SK-N-SH (cell line): ENCODE data around the gene ZC3H7A. TPM values are rescaled to one million over a fixed set of nuclear protein-coding genes. Genes with fewer than 3 reads are reported as not detected.

Experiments
- CTCF ChIA-PET: fragments of 300-600, 350-600 bp; formaldehyde crosslinking; extraction: SDS; loops from one replicate; lab custom pipeline; 2021; lab: Yijun Ruan, JAX
- POLR2A ChIA-PET: fragments of 350-600 bp; sonication (Branson Sonifier 250); formaldehyde crosslinking; extraction: SDS; loops from one replicate; lab custom pipeline; 2020; ENCODE audit warnings: antibody characterized with exemption, inconsistent platforms; lab: Yijun Ruan, JAX
- DNase-seq: peaks from one replicate; pipeline ENCODE4 v3.0.0; 2012
- H2AFZ ChIP-seq: fragments of 200-600 bp; sonication (generic); 2 replicates; pipeline ENCODE4 v1.8.1; 2016; ENCODE audit warnings: antibody characterized with exemption, mild to moderate bottlenecking, low read depth
- H3F3A ChIP-seq: fragments of 200-600 bp; sonication (generic); replicated peaks from 2 replicates; pipeline ENCODE3; 2016; ENCODE audit warnings: antibody characterized with exemption, mild to moderate bottlenecking; ENCODE audit not compliant: insufficient read depth
- H3K27ac ChIP-seq, 2 experiments: fragments of 200-500 bp in 1 of 2; fragments of 200-600 bp in 1 of 2; sonication (Bioruptor generic) in 1 of 2; sonication (generic), shearing (Covaris generic) in 1 of 2; 2 replicates each; pipeline versions ENCODE4 v1.5.1 to v1.6.1; 2014 to 2016; ENCODE audit warnings: low read depth in 2 of 2, inconsistent platforms in 1 of 2, low read length in 1 of 2, mild to moderate bottlenecking in 1 of 2, mixed read lengths in 1 of 2
- H3K27me3 ChIP-seq: fragments of 200-600 bp; sonication (generic), shearing (Covaris generic); 2 replicates; pipeline ENCODE4 v1.6.1; 2016; ENCODE audit warnings: mixed run types; ENCODE audit not compliant: insufficient read depth
- H3K36me3 ChIP-seq, 2 experiments: fragments of 200-500 bp in 1 of 2; fragments of 200-600 bp in 1 of 2; sonication (Bioruptor generic) in 1 of 2; sonication (generic) in 1 of 2; replicated peaks in 1 of 2; 2 replicates each; pipeline versions ENCODE3 to v1.5.1; 2014 to 2016; ENCODE audit warnings: low read length in 1 of 2, mild to moderate bottlenecking in 1 of 2; ENCODE audit not compliant: insufficient read depth in 2 of 2, control insufficient read depth in 1 of 2
- H3K4me1 ChIP-seq, 2 experiments: fragments of 200-500 bp in 1 of 2; fragments of 200-600 bp in 1 of 2; sonication (Bioruptor generic) in 1 of 2; sonication (generic), shearing (Covaris generic) in 1 of 2; 2 replicates each; pipeline versions ENCODE4 v1.5.1 to v1.6.1; 2014 to 2016; ENCODE audit warnings: low read depth in 1 of 2, low read length in 1 of 2, mixed run types in 1 of 2; ENCODE audit not compliant: insufficient read depth in 2 of 2, control insufficient read depth in 1 of 2
- H3K4me2 ChIP-seq: fragments of 200-600 bp; sonication (generic), shearing (Covaris generic); 2 replicates; pipeline ENCODE4 v1.6.1; 2017; ENCODE audit warnings: mixed run types
- H3K4me3 ChIP-seq, 2 experiments: fragments of 200-500 bp in 1 of 2; fragments of 200-600 bp in 1 of 2; sonication (Bioruptor generic) in 1 of 2; sonication (generic), shearing (Covaris generic) in 1 of 2; 2 replicates each; pipeline versions ENCODE4 v1.5.1 to v1.8.1; 2014 to 2016; ENCODE audit warnings: low read depth in 2 of 2, inconsistent platforms in 1 of 2, low read length in 1 of 2, mild to moderate bottlenecking in 1 of 2, mixed read lengths in 1 of 2, moderate library complexity in 1 of 2
- H3K79me2 ChIP-seq: fragments of 200-600 bp; sonication (generic); 2 replicates; pipeline ENCODE4 v1.8.1; 2017; ENCODE audit warnings: mild to moderate bottlenecking; ENCODE audit not compliant: insufficient read depth
- H3K9ac ChIP-seq: fragments of 200-600 bp; sonication (generic); 2 replicates; pipeline ENCODE4 v1.6.1; 2017; ENCODE audit warnings: mixed run types
- H3K9me2 ChIP-seq: fragments of 200-600 bp; sonication (generic); 2 replicates; pipeline ENCODE4 v1.6.1; 2017; ENCODE audit warnings: mixed run types
- H3K9me3 ChIP-seq: fragments of 200-600 bp; sonication (generic); 2 replicates; pipeline ENCODE4 v1.6.1; 2017; ENCODE audit warnings: mixed run types, mild to moderate bottlenecking, moderate library complexity
- H4K20me1 ChIP-seq: fragments of 200-600 bp; sonication (generic); 2 replicates; pipeline ENCODE4 v1.6.1; 2017; ENCODE audit warnings: mild to moderate bottlenecking, mixed run types; ENCODE audit not compliant: insufficient read depth
- ELF1 ChIP-seq: IDR thresholded peaks from 2 replicates; pipeline ENCODE4 v1.4.0; 2012
- FOXM1 ChIP-seq: IDR thresholded peaks from 2 replicates; pipeline ENCODE4 v1.4.0; 2012; ENCODE audit warnings: low read depth, mild to moderate bottlenecking
- GABPA ChIP-seq: IDR thresholded peaks from 2 replicates; pipeline ENCODE4 v1.4.0; 2012; ENCODE audit warnings: low read depth, mild to moderate bottlenecking
- JUND ChIP-seq: IDR thresholded peaks from 2 replicates; pipeline ENCODE4 v1.4.0; 2012
- MEF2A ChIP-seq: IDR thresholded peaks from 2 replicates; pipeline ENCODE4 v1.4.0; 2012; ENCODE audit warnings: low read depth, borderline replicate concordance
- MXI1 ChIP-seq: IDR thresholded peaks from 2 replicates; pipeline ENCODE4 v1.6.1; 2012; ENCODE audit warnings: mild to moderate bottlenecking, low read depth, low read length, improper control_type of control experiment
- NFIC ChIP-seq: IDR thresholded peaks from 2 replicates; pipeline ENCODE4 v1.4.0; 2012; ENCODE audit warnings: borderline replicate concordance
- RAD21 ChIP-seq: IDR thresholded peaks from 2 replicates; pipeline ENCODE4 v1.6.1; 2012; ENCODE audit warnings: mild to moderate bottlenecking, low read length
- RCOR1 ChIP-seq: fragments of 150-350 bp; IDR thresholded peaks from 2 replicates; pipeline ENCODE4 v1.6.1; 2017; ENCODE audit warnings: antibody characterized with exemption, low read length
- RXRA ChIP-seq: IDR thresholded peaks from 2 replicates; pipeline ENCODE4 v1.4.0; 2012; ENCODE audit warnings: low read depth, mild to moderate bottlenecking, borderline replicate concordance
- SIN3A ChIP-seq: IDR thresholded peaks from 2 replicates; pipeline ENCODE4 v1.6.1; 2012; ENCODE audit warnings: low read depth, mild to moderate bottlenecking, low read length, moderate library complexity, borderline replicate concordance
- SMC3 ChIP-seq: IDR thresholded peaks from 2 replicates; pipeline ENCODE4 v1.6.1; 2012; ENCODE audit warnings: low read depth, low read length, improper control_type of control experiment
- TEAD4 ChIP-seq: IDR thresholded peaks from 2 replicates; pipeline ENCODE4 v1.4.0; 2012; ENCODE audit warnings: mild to moderate bottlenecking, borderline replicate concordance; ENCODE audit not compliant: insufficient read depth
- WGBS: methylation state at CpG from one replicate; pipeline ENCODE4 v1.1.6; 2017; ENCODE audit warnings: low lambda C conversion rate; 5-methylcytosine and 5-hydroxymethylcytosine counted together
- polyA plus RNA-seq, 3 experiments: library from polyadenylated mRNA; depleted of rRNA; stranded (reverse); fragments of >200 nt; gene quantifications; 2 replicates each; pipeline ENCODE4 v1.2.3, GENCODE V29; 2012
- TF ChIP-seq, protein P1 (sequence below): fragments of 150-350 bp; IDR thresholded peaks from 2 replicates; pipeline ENCODE4 v1.6.1; 2017; ENCODE audit warnings: antibody characterized with exemption, low read length, low read depth, borderline replicate concordance
- TF ChIP-seq, protein P2 (sequence below): IDR thresholded peaks from 2 replicates; pipeline ENCODE4 v1.4.0; 2012; ENCODE audit warnings: low read depth, borderline replicate concordance

The ZC3H7A gene
- polyA plus RNA-seq, 1 of the 3 experiments (the other 2 are of a cell fraction) = 31.9 TPM

DNA sequence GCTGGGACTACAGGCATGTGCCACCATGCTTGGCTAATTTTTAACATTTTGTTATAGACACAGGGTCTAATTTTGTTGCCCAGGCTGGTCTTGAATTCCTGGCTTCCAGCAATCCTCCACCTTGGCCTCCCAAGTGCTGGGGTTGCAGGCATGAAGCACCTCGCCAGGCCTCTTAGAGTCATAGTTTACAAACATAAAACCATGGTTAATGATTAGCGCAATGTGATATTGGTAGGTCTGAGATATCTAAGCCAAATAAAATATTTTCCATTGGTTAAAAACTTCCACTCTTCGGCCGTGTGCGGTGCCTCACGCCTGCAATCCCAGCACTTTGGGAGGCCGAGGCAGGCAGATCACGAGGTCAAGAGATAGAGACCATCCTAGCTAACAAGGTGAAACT, 71.0 kb downstream of the ZC3H7A start:
- H3K79me2 ChIP-seq = peaks cover 56% of the 10 kb centered on the region
- H3K4me3 ChIP-seq = no peak overlapping the region
- no peaks in the 10 kb centered on the region for H3F3A ChIP-seq
- POLR2A ChIA-PET = no interaction called here
- H3K36me3 ChIP-seq = peaks cover 41 to 60% of the 10 kb centered on the region in 2 experiments
- H4K20me1 ChIP-seq = no peaks in the 10 kb centered on the region; the same call in 1 of the 2 replicates
- no peak overlapping the region for H3K9ac ChIP-seq
- H3K4me2 ChIP-seq = no peak overlapping the region
- DNase-seq = no peak
- 93% methylated on average over 8 of the region's 8 CpGs for WGBS
- H3K27ac ChIP-seq = no peak overlapping the region
- H3K9me2 ChIP-seq = no peaks in the 10 kb centered on the region
- no peaks in the 10 kb centered on the region for H3K27me3 ChIP-seq
- no peak for TF ChIP-seq JUND
- no peak for TF ChIP-seq SMC3
- no peak for TF ChIP-seq NFIC
- no peak for TF ChIP-seq RAD21
- TF ChIP-seq GABPA = no peak
- TF ChIP-seq SIN3A = no peak
- TF ChIP-seq, protein P1, sequence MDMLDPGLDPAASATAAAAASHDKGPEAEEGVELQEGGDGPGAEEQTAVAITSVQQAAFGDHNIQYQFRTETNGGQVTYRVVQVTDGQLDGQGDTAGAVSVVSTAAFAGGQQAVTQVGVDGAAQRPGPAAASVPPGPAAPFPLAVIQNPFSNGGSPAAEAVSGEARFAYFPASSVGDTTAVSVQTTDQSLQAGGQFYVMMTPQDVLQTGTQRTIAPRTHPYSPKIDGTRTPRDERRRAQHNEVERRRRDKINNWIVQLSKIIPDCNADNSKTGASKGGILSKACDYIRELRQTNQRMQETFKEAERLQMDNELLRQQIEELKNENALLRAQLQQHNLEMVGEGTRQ = no peak
- TF ChIP-seq RXRA = no peak
- TF ChIP-seq FOXM1 = no peak
- no peak for TF ChIP-seq RCOR1
- no peak for TF ChIP-seq ELF1
- no peak for TF ChIP-seq TEAD4
- TF ChIP-seq MXI1 = no peak
- TF ChIP-seq, protein P2, sequence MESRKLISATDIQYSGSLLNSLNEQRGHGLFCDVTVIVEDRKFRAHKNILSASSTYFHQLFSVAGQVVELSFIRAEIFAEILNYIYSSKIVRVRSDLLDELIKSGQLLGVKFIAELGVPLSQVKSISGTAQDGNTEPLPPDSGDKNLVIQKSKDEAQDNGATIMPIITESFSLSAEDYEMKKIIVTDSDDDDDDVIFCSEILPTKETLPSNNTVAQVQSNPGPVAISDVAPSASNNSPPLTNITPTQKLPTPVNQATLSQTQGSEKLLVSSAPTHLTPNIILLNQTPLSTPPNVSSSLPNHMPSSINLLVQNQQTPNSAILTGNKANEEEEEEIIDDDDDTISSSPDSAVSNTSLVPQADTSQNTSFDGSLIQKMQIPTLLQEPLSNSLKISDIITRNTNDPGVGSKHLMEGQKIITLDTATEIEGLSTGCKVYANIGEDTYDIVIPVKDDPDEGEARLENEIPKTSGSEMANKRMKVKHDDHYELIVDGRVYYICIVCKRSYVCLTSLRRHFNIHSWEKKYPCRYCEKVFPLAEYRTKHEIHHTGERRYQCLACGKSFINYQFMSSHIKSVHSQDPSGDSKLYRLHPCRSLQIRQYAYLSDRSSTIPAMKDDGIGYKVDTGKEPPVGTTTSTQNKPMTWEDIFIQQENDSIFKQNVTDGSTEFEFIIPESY = no peak
- H2AFZ ChIP-seq = no peak overlapping the region
- CTCF ChIA-PET = interaction anchor here (2.4 to 4.7 kb wide), 2 partner anchors 11 to 330 kb away, joined by 9 to 29 read pairs; no protein-coding TSS in a partner anchor
- no peaks in the 10 kb centered on the region for H3K9me3 ChIP-seq
- H3K4me1 ChIP-seq = peaks cover 0 to 3% of the 10 kb centered on the region in 2 experiments; a peak in 1 of 4 replicates

DNA sequence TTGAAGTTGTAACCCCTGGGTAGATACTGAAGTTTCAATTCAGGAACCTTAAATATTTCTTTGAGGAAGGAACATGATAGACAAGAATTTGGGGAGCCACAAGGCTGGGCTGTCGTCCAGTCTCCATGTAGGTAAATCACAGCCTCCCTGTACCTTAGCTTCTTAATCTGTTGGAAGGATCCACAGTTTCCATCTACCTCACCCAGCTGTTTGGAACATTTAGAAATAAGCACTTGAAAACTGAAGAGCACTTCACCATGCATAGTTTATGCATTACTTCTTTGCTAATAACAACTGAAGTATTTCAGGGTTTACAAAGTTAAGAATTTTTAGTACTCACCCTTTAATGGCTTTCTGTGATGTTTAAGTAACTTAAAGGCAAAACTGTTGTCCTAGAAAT, 71.6 kb downstream of the ZC3H7A start:
- H3K4me3 ChIP-seq = no peak overlapping the region
- TF ChIP-seq MEF2A (no peak), GABPA (no peak)
- TF ChIP-seq, all 33 proteins: peak for 0
- Histone ChIP-seq H3K27ac (no peak overlapping the region), H3K79me2 (peaks cover 53% of the 10 kb centered on the region), H3K9me2 (no peaks in the 10 kb centered on the region), H3K4me2 (no peak overlapping the region), H3K9ac (no peak overlapping the region), H3F3A (no peaks in the 10 kb centered on the region), H4K20me1 (no peaks in the 10 kb centered on the region; the same call in 1 of the 2 replicates), H3K36me3 (peaks cover 36 to 60% of the 10 kb centered on the region in 2 experiments), H3K4me1 (peaks cover 0 to 3% of the 10 kb centered on the region in 2 experiments; a peak in 1 of 4 replicates), H3K9me3 (no peaks in the 10 kb centered on the region), H3K27me3 (no peaks in the 10 kb centered on the region), H2AFZ (no peak overlapping the region)
- CTCF ChIA-PET = interaction anchor here (0.9 to 4.7 kb wide), 5 partner anchors 11 to 342 kb away, joined by 3 to 29 read pairs (median 4); no protein-coding TSS in a partner anchor
- no peak for DNase-seq
- 100% methylated on average over 1 of the region's 1 CpG for WGBS
- POLR2A ChIA-PET = no interaction called here
